Activated effector memory CD4-positive, alpha-beta T cell treated with Interleukin-2 at 50 U/mL for 16 hours (primary cell): ENCODE measurements around the gene CCDC33.

Source experiments
- DNase-seq: peaks from one replicate; pipeline ENCODE4 v3.0.0-alpha.2; 2020

Gene CCDC33

DNA sequence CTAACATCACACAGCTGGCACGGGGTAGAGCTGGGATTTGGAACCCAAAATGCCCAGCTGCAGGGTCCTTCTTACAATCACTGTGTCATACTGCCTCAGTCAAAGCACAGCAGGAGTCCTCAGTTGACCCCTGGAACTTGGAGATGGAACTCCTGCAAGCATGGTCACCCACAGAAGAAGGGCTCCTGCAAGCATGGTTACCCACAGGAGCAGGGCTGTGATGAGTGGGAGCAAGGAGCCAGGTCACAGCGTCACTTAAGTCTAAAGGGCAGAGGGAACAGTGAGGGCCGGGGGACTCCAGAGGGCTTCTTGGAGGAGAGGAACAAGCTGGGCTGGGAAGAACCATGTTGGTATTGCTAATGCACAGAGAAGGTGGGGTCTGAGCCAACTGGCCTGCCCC, 24.9 kb downstream of the CCDC33 start:
- no peak for DNase-seq

DNA sequence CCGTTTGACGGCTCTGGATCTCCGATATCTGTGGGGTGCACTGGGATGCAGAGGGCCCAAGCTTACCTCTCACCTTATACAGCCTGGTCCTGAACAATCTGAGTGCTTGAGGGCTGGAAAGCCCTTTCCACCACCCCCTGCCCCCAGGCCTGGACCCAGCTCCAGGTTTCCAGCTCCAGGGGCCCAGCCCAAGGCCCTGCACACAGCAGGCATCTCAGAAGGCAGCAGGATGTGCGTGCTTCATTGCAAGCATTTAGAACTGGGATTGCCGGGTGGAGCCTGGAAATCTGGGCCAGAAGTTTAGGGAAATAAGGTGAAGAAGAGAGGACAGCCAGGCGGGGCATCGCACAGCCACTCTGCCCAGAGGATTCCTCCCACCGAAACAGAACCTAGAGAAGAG, 25.6 kb downstream of the CCDC33 start:
- no peak for DNase-seq

- no peak for DNase-seq
Measured at GRCh38 chr15:74262151-74262550, 26.0 kb downstream of the CCDC33 start.

- DNase-seq: no peak
Measured at GRCh38 chr15:74262625-74263024, 26.5 kb downstream of the CCDC33 start.

DNA sequence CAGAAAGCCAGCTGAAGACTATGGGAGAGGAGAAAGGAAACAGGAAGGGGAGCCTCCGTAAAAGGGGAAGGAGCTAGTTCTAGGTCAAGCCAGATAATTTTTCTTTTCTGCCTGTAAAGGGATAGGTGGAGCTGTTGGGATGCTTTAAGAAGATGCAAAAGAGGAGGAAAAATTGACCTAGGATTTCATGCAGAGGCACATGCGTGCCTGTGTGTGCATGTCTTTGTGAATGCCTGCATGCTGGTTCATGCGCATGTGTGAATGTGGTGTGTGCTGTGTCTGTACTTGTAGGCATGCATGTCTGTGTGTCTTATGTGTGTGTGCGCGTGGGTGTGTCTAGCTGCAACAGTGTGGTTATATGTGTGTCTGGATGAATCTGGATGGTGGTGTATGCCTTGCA, 27.3 kb downstream of the CCDC33 start:
- no peak for DNase-seq

- DNase-seq: no peak
Measured at GRCh38 chr15:74264081-74264501, 28.0 kb downstream of the CCDC33 start.

DNA sequence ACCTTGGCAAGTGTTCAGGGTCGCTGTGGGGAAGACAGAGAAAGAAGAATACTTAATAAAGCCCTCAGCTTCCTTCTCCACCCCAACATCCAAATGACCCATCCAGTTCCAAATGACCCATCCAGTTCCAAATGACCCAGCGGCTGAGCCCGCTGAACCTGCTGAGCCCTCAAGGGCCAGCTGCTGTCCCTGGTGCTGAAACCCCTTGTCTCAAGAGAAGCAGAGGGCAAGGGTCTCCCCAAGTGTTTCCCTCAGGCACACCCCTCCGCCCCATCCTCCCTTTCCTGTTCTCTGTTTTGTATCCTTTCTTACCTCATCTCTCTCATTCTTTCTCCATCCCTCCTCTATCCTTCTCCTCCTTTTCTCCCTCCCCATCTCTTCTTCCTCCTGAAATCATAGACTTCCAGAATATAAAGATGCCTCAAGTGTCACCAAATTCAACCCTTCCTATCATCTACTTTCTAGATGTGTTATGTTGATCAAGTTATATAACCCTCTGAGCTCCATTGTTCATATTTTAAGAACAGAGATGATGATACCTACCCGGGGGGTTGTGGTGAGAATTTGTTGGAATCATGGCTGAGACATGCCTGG, 29.0 kb downstream of the CCDC33 start:
- DNase-seq: no peak

- no peak for DNase-seq
Measured at GRCh38 chr15:74268020-74268419, 31.9 kb downstream of the CCDC33 start.

DNA sequence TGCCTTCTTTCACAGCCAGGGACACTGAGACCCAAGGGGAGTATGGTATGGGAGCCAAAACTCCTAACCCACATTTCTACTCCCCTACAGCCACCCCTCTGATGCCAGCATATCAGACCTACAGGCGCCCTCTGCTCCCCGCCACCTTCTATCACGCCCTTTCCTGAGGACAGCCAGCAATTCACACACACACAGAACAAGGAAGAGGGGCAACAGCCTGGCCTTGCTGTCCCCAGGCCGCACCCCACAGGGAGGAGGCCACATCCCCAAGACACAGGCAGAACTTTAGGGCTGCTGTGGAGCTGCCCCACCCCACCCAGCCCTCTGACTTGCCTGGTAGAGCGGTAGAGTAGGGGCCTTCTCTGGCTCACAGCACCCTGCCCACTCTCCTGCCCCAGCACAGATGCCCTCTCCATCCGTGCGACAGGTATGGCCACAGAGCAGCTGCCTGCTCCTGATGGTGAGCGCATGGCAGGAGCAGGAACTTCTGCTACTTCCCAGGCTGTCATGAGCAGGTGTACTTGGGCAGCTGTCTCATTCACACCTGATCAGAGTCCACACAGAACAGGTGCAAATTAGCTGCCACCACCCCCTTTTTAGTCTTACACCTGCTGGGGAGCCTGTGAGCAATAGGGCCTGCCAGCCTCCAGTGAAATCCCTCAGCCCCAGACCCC, 33.4 kb downstream of the CCDC33 start:
- DNase-seq: no peak

DNA sequence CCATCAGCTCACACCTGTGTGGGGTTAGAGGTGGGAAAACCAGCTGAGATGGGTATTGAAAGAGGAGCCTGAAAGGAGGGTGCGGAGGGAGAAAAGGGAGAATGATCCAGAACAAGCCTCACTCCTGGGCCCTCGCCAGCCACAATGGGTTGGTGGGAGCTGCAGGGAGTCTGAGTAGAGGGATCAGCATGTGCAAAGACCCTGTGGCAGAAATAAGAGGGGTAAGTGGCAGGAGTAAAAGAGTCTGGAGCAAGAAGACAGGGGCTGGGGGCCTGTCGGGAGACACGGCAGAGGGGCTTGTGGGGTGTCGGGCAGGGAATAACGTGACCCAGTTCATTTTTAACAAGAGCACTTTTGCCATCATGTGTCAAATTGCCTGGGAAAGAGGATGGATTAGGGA, 34.0 kb downstream of the CCDC33 start:
- no peak for DNase-seq

DNA sequence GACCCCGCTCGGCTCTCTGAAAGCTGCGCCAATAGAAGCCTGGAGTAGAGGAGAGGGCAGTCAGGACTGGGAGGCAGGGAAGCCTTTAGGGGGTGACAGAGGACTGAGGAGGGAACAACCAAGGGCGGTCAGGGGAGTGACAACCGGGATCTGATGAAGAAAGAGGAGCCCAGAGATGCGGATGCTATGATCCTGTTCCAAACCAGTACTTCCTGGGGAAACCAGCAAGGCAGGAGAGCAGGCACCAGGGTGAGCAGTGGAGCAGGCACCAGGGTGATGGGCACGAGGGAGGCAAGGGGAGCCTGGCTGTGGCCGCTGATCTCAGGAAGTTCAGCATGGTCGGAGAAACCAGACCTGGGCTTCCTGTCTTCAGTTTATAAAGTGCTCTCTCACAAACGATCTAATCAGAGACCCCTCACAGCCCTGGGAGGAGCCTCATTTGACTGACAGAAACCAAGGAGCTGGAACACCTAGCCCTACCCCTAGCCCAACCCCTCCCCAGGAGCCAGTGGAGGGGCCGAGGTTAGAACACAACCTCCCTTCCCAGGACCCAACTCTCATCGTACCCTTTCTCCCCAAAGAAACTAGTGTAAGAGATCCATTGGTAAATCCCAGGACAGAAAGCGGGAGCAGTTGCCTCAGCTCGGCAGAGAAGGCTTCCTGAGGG, 34.9 kb downstream of the CCDC33 start:
- DNase-seq: no peak

- DNase-seq: no peak
Measured at GRCh38 chr15:74272812-74273211, 36.7 kb downstream of the CCDC33 start.

DNA sequence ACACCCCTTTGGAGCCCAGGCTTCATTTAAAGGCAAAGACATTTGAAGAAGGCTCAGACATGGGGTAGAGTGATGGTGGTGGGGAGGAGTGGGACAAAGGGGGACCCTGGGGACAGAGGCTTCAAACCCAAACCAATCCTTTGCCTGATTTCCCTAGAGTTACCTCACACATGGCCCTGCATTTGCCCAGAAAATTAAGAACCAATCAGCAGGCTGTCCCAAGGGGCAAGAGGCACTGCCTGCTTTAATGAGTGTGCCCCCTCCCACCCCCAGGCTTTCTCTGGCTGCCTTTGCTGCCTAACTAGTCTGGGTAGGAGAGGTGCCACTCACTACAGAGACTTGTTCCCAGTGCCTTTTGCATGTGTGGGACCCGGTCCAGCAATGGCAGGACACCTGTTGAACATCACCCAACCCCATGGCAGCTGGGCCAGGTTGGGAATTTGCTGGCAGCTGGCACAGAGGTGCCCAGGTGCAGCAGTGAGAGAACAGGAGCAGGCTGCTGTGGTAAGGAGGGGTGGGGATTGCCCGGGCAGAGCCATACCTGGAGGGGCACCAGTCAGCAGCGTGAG, 38.4 kb downstream of the CCDC33 start:
- no peak for DNase-seq

DNA sequence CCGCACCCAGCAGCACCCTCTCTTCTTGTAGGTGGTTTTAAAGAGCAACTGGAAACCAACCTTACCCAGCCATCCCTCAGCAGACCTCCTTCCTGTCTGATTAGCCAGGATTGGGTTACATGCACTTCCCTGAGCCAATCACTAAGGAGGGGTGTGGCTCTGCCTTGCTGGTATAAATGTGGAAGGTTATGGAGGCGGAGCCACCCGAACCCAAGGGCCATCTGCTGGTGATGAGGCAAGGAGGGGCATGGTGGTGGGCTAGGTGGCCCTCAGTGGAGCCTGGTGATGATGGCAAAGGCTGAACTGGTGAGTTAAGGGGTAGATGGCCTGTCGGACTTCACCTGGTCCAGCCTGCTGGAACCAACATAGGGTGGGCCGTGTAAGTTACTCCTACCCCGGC, 39.8 kb downstream of the CCDC33 start:
- DNase-seq: no peak

GRCh38 chr15:74276560-74276959, 40.4 kb downstream of the CCDC33 start:
- DNase-seq: no peak

DNA sequence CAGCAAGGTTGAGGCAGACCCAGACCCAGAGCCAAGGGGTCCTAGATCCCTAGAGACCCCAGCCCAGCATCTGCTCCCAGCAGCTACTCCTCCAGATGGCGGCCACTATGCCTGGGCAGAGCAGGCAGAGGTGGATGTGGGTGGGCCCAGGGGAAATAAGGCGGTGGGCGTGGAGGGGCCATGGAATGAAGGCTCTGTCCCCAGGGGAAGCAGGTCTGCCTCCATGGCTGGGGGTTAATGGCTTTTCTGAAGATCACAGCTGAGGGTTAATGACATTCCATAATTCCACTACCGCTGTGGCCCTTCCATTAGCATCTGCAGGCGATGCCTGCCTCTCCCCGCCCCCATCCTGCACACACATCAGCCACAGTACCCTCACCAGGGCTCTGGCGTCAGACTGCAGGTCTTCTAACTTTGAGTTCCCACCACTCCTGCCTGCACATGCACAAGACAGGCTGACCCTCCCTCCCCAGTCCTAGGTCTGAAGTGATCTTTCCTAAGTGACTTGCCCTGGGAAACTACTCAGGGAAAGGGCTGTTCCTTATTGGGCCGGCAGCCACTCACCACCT, 41.2 kb downstream of the CCDC33 start:
- no peak for DNase-seq

DNA sequence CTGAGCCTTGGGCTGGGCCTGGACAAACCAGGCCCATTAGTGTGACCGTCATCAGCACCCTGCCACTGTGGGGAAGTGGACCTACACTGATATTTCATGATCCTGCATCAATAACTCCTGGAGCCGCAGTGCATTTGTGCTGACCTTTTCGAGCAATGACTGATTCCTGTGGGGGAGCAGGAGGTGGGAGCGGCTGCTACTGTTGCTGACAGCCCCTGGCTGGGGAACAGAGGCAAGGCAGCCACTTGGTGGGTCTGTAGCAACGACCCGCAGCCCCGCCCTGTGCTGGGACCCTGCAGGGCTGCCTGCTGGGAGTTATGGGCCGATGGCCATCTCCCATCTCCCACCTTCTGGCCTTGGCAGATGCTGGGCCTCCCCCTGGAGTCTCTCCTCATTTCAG, 42.1 kb downstream of the CCDC33 start:
- DNase-seq: no peak

DNA sequence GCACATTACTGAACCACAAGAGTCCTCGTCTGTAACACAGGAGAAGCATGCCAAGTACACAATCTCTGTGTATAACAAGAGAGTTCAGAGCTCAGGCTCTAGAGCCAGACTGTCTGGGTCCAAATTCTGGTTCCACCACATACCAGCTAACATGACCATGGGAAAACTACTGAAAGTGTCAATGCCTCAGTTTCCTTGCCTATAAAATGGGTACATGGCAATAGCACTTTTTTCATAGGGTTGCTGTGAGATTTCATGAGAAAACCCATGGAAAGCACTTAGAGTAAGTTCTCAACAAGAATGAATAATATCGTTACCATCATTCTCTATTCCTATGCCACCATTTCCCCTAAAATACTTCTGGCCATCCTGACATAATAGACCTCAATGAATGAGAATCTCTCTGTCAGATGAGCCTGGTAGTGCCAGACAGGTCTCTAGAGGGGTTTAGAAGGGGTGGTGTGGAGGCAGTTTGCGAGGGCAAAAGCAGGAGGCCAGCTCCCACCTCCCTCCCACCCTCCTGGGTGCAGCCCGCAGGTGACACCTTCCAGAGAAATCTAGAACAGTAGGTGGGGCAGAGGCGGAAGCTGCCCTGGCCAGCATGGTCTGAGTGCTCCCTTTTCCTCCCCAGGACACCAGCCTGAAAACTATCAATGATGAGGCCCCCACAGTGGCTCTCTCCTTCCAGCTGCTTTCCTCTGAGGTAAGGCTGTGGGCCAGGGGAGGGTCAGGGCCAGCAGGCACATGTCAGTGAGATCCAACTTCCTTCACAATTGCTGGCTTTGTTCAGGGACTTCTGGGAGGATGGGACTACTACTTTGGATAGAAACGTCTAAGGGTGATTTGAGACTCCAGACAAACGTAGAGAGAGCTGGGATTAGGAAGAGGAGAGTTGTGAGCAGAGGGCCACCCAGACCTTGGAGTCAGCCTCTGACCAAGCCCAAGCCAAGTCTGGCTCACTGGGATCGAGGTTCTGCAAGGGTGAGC, 45.3 kb downstream of the CCDC33 start:
- no peak for DNase-seq

- no peak for DNase-seq
Measured at GRCh38 chr15:74283368-74283767, 47.2 kb downstream of the CCDC33 start.

- no peak for DNase-seq
Measured at GRCh38 chr15:74289671-74290070, 53.5 kb downstream of the CCDC33 start.

DNA sequence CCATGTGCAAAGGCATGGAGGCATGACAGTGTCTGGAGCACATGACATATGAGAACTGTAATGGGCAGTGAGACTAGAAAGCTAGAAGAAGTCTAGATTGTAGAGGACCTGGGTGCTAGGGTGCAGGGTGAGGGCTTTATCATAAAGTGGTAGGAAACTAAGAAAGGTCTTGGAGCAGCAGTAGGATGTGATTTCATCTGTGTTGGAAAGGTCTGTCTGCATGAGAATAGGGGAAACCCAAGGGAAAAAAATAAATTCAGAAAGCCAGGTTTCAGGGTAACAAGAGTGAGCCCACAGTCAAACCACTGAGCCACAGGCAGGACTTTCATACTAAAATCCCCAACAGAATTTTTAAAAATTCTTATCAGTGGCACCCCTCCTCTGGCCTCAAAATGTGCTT, 54.5 kb downstream of the CCDC33 start:
- DNase-seq: no peak
